ENCODE results near the gene KIF26B. TPM values are rescaled to one million over a fixed set of nuclear protein-coding genes. Genes with fewer than 3 reads are reported as not detected.

The KIF26B gene
- polyA plus RNA-seq, 4 donors = 19.7 to 35.9 (median 34.0) TPM

DNA sequence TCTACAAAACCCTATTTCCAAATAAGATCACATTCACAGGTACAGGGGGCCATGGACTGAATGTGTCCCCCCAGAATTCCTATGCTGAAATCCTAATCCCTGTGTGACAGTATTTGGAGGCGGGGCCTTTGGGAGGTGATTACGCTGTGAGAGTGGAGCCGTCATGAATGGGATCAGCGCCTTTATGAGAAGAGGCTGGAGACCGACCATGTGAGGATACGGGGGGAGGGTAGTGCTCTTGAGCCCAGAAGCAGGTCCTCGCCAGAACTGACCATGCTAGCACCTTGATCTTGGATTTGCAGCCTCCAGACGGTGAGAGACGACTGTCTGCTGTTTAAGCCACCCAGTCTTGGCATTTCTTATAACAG is 23.8 kb upstream of the KIF26B start:
- no peak for DNase-seq (ENCODE audit: low read depth in 4 of 4, low spot score in 3 of 4)

DNA sequence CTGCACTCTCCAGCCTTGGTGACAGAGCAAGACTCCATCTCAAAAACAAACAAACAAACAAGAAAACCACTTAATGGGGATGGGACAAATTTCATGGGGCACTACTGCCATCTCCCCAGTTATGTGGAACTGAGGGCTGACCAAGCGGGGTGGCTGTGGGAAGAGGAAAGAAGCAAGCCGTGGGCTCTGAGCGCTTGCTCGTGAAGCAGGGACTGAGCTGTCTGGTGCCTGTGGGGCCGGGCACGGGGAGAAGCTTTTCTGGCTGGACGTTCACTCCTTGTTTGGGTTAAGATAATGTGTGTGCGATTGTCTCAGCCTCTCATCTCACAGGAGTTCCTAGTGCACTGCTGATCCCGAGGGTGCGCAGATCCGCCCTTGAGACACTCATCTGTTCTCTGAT is 22.0 kb upstream of the KIF26B start:
- DNase-seq (ENCODE audit: low read depth in 4 of 4, low spot score in 3 of 4) = no peak

DNA sequence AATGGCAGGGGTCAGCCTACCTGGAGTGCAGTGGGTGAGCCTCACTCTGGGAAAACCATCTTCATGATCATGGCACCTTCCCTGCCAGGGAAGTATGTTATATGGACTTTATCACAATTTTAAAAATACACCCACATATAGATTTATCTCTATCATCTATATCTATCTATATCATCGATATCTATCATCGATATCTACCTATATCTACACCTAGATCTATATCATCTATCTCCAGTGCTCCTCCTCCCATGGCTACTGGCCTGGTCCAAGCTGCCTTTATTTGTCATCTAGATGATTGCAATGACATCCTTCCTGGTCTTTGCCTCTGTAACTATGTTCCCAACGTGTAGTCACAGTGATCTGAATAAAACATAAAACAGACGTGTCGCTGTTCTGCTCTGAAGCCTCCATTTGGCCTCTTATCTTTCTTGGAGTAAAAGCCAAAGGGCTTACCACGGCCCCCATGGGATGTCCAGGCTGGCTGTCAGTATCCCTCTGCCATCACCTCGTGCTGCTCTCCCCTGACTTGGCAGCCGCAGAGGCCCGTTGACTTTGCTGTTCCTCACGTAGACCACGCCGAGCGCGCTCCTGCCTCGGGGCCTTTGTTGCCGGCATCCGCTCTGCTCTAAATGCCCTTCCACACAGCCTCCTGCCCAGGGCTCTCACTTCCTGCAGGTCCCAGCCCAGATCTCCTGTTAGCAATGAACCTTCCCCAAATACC is 20.6 kb upstream of the KIF26B start:
- DNase-seq (ENCODE audit: low read depth in 4 of 4, low spot score in 3 of 4) = no peak

- DNase-seq (ENCODE audit: low read depth in 4 of 4, low spot score in 3 of 4) = no peak
These were observed 12.5 kb upstream of the KIF26B start for GRCh38 chr1:245142171-245142798.

DNA sequence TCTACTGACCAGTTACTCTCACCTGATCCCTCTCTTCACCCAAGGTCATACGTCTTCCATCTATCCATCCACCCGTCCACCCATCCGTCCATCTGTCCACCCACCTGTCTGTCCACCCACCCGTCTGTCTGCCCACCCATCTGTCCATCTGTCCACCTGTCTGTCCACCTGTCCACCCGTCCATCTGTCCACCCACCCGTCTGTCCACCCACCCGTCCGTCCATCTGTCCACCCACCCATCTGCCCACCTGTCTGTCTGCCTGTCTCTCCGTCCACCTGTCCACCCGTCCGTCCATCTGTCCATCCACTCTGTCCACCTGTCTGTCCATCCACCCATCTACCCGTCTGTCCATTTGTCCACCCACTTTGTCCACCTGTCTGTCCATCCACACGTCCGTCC is 11.8 kb upstream of the KIF26B start:
- DNase-seq (ENCODE audit: low read depth in 4 of 4, low spot score in 3 of 4) = no peak

DNA sequence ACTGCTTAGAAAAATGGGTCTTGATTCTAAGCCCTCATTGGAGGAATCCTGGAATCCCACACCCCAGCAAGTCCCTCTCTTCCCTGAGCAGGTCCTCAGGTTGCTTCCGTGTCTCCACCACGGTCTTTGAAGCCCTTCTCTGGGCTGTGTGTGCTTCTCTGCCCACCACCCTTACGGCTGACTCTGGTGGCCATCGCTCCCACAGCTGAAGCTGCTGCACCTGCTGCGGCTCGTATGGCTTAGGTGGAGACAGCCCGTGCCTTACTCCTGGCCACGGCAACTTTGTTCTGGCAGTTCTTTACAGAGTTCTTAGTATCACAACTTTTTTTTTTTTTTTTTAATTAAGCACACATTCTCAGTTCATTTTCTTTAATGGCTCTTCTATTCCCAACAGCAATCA is 10.9 kb upstream of the KIF26B start:
- no peak for DNase-seq (ENCODE audit: low read depth in 4 of 4, low spot score in 3 of 4)

DNA sequence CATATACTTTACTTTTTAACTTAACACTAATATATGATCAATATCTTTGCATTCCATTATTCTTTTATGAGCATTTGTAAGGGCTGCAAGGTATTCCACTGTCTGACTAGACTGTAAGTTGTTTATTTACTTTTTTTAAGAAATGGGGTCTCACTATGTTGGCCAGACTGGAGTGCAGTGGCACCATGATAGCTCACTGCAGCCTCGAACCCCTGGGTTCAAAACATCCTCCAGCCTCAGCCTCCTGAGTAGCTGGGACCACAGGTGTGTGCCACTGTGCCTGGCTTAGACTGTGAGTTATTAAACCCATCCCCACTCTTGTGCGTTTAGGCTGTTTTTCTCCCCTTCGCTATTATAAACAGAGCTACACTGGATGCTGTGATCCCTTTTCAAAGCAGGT is 6.7 kb upstream of the KIF26B start:
- no peak for DNase-seq (ENCODE audit: low read depth in 4 of 4, low spot score in 3 of 4)

GRCh38 chr1:245148861-245149260 is 5.9 kb upstream of the KIF26B start:
- no peak for DNase-seq (ENCODE audit: low read depth in 4 of 4, low spot score in 3 of 4)

GRCh38 chr1:245153081-245153551 is 1.7 kb upstream of the KIF26B start:
- peak in 1 of 4 donors; percentile 67 for DNase-seq (ENCODE audit: low read depth in 4 of 4, low spot score in 3 of 4)

DNA sequence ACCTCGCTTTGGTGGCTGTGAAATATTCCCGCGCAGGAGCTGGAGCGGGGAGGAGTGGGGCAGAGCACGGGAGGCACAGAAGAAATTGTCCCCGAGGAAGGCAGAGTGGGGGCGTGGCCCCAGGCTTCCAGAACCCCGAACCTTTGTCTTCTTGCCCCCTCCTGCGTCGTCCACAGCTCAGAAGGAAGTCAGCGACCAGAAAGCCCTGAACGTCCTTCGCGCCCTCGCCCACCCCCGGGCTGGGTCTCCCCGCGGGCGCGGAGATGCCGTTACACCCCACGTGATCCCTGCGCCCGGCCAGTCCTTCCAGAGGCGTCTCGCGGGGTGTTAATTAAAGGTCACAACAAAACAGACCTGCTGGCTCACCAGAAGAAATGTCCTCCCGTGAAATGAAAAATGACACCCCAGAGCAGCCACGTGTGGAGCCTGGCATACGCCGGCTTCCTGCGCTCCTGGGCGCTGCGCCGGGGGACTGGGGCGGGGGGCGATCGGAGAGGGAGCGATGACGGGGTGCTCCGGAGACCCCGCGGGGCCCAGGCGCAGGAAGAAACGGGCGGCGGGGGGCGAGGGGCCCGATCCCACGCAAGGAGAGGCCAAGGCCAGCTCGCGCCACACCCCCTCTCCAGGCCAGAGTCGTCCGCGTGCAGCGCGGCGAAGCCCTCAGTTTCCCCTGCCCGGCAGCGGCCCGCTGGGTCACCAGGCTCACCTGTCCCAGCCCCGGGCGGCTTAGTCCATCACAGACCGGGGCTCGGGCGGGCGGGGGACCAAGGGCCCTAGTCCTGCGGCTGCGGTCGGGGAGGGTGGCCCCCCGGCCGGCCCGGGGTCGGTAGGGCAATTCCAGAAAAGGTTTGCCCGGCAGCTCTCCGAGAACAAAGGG is 995 bp upstream of the KIF26B start:
- DNase-seq (ENCODE audit: low read depth in 4 of 4, low spot score in 3 of 4) = no peak

DNA sequence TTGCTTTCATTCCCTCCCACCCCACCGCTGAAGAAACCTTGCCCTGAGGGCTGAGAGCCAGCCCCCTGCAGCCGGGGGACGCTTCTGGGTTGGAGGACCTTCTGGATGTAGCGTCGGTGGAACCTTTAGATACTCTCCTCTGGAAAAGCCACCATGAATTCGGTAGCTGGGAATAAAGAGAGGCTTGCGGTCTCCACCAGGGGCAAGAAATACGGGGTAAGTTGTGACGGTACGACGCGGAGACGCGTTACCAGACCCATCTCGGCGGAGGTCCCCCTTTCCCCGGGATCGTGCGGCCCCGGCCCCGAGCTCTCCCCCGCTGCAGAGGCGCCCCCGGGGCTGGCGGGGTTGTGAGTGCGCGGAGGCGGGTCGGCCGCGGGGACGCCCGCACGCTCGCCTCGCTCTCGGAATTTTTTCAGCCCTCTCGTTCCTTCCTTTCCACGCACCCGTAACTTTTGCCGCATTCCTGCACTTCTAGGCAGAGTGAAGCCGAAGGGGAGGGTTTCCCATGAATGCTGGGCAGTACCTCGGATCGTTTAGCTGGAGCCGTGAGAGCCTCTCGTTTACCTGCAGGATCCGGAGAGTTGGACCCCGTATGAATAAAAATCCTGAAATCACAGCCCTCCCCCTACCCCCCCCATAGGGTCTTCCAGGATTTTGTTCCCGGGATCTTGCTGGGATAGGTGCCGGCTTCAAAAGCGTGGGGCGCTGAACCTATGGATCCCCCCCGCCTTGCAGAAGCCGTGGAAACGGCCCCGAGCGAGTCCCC is 671 bp downstream of the KIF26B start:
- DNase-seq (ENCODE audit: low read depth in 4 of 4, low spot score in 3 of 4) = no peak

GRCh38 chr1:245156041-245156735 is 1.4 kb downstream of the KIF26B start:
- no peak for DNase-seq (ENCODE audit: low read depth in 4 of 4, low spot score in 3 of 4)

GRCh38 chr1:245156736-245157505 is 2.1 kb downstream of the KIF26B start:
- DNase-seq (ENCODE audit: low read depth in 4 of 4, low spot score in 3 of 4) = no peak

DNA sequence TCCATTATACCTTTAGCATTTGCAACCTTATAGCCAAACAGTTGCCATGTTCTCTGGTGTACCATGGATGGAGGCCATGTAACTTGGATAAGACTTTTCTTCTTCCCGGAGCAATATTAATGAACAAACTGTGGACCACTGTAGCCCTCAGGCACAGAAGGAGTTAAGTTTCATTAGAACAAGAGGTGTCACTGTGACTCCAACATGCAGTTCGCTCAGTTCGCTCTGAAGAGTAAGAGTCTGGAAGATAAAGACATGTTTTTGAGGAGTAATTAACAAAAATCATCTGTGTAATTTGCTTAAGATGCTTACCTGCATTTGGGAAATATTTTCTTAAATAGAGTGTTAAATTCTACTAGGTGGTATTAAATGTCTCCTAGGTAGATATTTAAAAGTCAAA is 4.1 kb downstream of the KIF26B start:
- DNase-seq (ENCODE audit: low read depth in 4 of 4, low spot score in 3 of 4) = no peak

- DNase-seq (ENCODE audit: low read depth in 4 of 4, low spot score in 3 of 4) = no peak
These were observed 5.5 kb downstream of the KIF26B start for GRCh38 chr1:245160288-245160687.

DNA sequence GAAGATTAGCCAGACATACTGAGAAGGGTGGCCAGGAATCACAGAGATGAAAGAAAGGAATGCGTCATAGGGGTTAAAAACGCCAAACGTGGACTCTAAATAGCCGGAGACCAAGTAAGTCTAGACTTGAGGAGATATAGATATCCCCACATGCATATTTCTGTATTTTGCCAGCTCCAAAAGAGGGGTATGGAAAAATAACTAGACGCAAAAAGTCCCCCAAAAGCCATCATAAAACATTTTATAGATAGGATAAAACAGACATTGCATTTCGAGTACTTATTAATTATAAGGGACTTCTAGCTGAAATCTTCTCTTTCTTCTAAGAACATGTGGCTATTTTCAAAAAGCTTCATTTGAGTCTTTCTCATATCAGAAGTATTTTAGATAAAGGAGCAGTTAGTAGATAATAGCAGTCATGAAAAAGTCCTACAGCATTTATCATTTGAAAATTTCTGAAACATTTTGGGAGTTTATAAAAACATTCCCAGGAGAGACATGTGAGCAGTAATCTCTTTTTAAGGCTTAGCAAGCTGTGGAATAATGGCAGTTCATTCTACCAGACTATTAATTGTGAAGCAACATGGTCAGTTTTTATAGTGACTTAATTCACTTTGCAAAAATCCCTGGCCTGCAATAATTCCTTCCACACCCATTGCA is 6.1 kb downstream of the KIF26B start:
- no peak for DNase-seq (ENCODE audit: low read depth in 4 of 4, low spot score in 3 of 4)

DNA sequence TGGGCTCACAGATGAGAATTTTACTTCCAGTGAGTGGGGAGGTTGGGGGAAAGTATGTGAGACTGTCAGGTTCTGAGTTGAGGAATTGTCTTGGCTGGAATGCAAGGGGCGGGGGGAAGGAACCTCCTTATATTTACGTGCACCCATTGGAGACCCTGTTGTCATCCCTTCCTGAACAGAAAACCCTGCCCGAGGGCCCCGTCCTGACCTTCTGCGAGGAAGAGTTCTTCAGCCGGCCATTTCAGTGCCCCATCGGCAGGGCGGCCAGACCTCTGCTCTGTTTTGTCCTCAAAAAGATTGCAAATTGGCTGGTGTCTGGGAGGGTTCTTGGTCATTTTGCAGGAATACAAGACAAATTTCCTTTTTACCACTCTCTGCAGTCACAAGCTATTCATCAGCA is 7.1 kb downstream of the KIF26B start:
- no peak for DNase-seq (ENCODE audit: low read depth in 4 of 4, low spot score in 3 of 4)

DNA sequence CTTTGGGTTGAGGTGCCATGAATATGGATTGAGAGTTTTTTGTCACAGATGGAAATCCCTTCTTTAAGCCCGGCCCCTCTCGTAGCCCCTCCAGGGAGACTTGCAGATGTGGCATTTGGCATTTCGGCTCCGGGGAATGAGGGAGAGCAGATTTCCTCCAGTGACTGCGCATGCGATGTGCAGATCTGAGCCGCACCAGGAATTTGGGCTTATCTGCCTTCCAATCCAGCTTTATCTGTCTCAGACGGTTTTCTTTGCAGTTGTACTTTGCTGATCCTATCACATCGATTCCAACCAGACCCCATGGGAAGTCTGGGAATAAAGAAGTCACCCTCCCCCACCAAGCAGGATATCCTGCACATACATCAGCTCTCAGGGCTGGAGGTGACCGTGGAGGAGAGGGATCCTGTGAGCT is 11.7 kb downstream of the KIF26B start:
- no peak for DNase-seq (ENCODE audit: low read depth in 4 of 4, low spot score in 3 of 4)

- DNase-seq (ENCODE audit: low read depth in 4 of 4, low spot score in 3 of 4) = no peak
These were observed 13.3 kb downstream of the KIF26B start for GRCh38 chr1:245168086-245168485.

Data from left renal pelvis (tissue), 4 donors.